ENCODE data around the gene LRRC40. TPM values are rescaled to one million over a fixed set of nuclear protein-coding genes. Genes with fewer than 3 reads are reported as not detected.
"Not testable (repeated sequence)": the region's sequence is repeated elsewhere in the genome, so short reads cannot be mapped to it uniquely, and the experiment has no call there.

LRRC40 gene
- total RNA-seq, 2 donors from 2014 or later: 26.8 to 29.2 TPM

GRCh38 chr1:70188522-70188921 lies 16.9 kb downstream of the LRRC40 start:
- H3K9ac ChIP-seq (ENCODE audit: extremely low read depth, low read length, poor library complexity, severe bottlenecking): no peak overlapping the region
- no peaks in the 10 kb centered on the region for H3K27me3 ChIP-seq (ENCODE audit: control insufficient read depth, insufficient read depth, low read length, poor library complexity, severe bottlenecking)
- no peaks in the 10 kb centered on the region for H3K27me3 Mint-ChIP-seq (ENCODE audit: insufficient read depth)
- H3K27ac ChIP-seq (ENCODE audit: low read depth, low read length): no peak overlapping the region
- H3K9me3 ChIP-seq (ENCODE audit: control insufficient read depth, low read length): peaks cover 5% of the 10 kb centered on the region
- DNase-seq: no peak
- H3K4me1 Mint-ChIP-seq: no peaks in the 10 kb centered on the region
- H3K9me3 Mint-ChIP-seq: no peaks in the 10 kb centered on the region
- no peak overlapping the region for H3K27ac Mint-ChIP-seq
- no peak overlapping the region for H3K4me3 Mint-ChIP-seq
- no peaks in the 10 kb centered on the region for H3K4me1 ChIP-seq (ENCODE audit: control insufficient read depth, insufficient read depth, low read length)
- H3K4me3 ChIP-seq (ENCODE audit: low read length): no peak overlapping the region
- H3K36me3 ChIP-seq (ENCODE audit: control insufficient read depth, insufficient read depth, low read length): peaks cover 9% of the 10 kb centered on the region
- 84% methylated on average over 1 of the region's 2 CpGs; no CpG with 5 or more reads in 1 of the 2 experiments for WGBS, 2 experiments (ENCODE audit: insufficient coverage in 1 of 2, insufficient read length in 1 of 2)
- TF ChIP-seq CTCF (conservative IDR thresholded peaks at IDR 0.05): no peak
- peaks cover 6% of the 10 kb centered on the region for H3K36me3 Mint-ChIP-seq (ENCODE audit: low read depth)

- not testable (repeated sequence) for H3K27me3 ChIP-seq (ENCODE audit: control insufficient read depth, insufficient read depth, low read length, poor library complexity, severe bottlenecking); H3K4me3 ChIP-seq (ENCODE audit: low read length); H3K27me3 Mint-ChIP-seq (ENCODE audit: insufficient read depth); DNase-seq; H3K27ac ChIP-seq (ENCODE audit: low read depth, low read length); H3K27ac Mint-ChIP-seq; H3K4me1 Mint-ChIP-seq; H3K9me3 Mint-ChIP-seq; H3K36me3 ChIP-seq (ENCODE audit: control insufficient read depth, insufficient read depth, low read length); H3K4me1 ChIP-seq (ENCODE audit: control insufficient read depth, insufficient read depth, low read length); H3K4me3 Mint-ChIP-seq; H3K9ac ChIP-seq (ENCODE audit: extremely low read depth, low read length, poor library complexity, severe bottlenecking); H3K9me3 ChIP-seq (ENCODE audit: control insufficient read depth, low read length)
- peaks cover 10% of the 10 kb centered on the region for H3K36me3 Mint-ChIP-seq (ENCODE audit: low read depth)
- 94 to 100% methylated on average over 1 to 3 of the region's 3 CpGs for WGBS, 2 experiments (ENCODE audit: insufficient coverage in 1 of 2, insufficient read length in 1 of 2)
Observed at GRCh38 chr1:70185181-70185580, 20.2 kb downstream of the LRRC40 start.

GRCh38 chr1:70171512-70171911 lies 33.9 kb downstream of the LRRC40 start:
- Histone ChIP-seq H3K4me1 (ENCODE audit: control insufficient read depth, insufficient read depth, low read length) (peaks cover 8% of the 10 kb centered on the region), H3K27ac (ENCODE audit: low read depth, low read length) (no peak overlapping the region), H3K9me3 (ENCODE audit: control insufficient read depth, low read length) (no peaks in the 10 kb centered on the region), H3K9ac (ENCODE audit: extremely low read depth, low read length, poor library complexity, severe bottlenecking) (no peak overlapping the region), H3K4me3 (ENCODE audit: low read length) (no peak overlapping the region), H3K36me3 (ENCODE audit: control insufficient read depth, insufficient read depth, low read length) (peaks cover 21% of the 10 kb centered on the region), H3K27me3 (ENCODE audit: control insufficient read depth, insufficient read depth, low read length, poor library complexity, severe bottlenecking) (no peaks in the 10 kb centered on the region)
- H3K27ac Mint-ChIP-seq: no peak overlapping the region
- 88% methylated on average over 1 of the region's 1 CpG; no CpG with 5 or more reads in 1 of the 2 experiments for WGBS, 2 experiments (ENCODE audit: insufficient coverage in 1 of 2, insufficient read length in 1 of 2)
- no peak for DNase-seq
- H3K9me3 Mint-ChIP-seq: peaks cover 4% of the 10 kb centered on the region
- peaks cover 17% of the 10 kb centered on the region for H3K4me1 Mint-ChIP-seq
- H3K36me3 Mint-ChIP-seq (ENCODE audit: low read depth): peaks cover 12% of the 10 kb centered on the region
- no peaks in the 10 kb centered on the region for H3K27me3 Mint-ChIP-seq (ENCODE audit: insufficient read depth)
- no peak overlapping the region for H3K4me3 Mint-ChIP-seq
- TF ChIP-seq CTCF (conservative IDR thresholded peaks at IDR 0.05): no peak

All from endodermal cell (in vitro differentiated cells).